ENCODE measurements around the gene VDR. TPM values are rescaled to one million over a fixed set of nuclear protein-coding genes. Genes with fewer than 3 reads are reported as not detected.
"Not testable (repeated sequence)": the region's sequence is repeated elsewhere in the genome, so short reads cannot be mapped to it uniquely, and the experiment has no call there.

Gene VDR
- polyA plus RNA-seq, 3 donors from 2014 or later: 0.04 TPM; not detected in 2

DNA sequence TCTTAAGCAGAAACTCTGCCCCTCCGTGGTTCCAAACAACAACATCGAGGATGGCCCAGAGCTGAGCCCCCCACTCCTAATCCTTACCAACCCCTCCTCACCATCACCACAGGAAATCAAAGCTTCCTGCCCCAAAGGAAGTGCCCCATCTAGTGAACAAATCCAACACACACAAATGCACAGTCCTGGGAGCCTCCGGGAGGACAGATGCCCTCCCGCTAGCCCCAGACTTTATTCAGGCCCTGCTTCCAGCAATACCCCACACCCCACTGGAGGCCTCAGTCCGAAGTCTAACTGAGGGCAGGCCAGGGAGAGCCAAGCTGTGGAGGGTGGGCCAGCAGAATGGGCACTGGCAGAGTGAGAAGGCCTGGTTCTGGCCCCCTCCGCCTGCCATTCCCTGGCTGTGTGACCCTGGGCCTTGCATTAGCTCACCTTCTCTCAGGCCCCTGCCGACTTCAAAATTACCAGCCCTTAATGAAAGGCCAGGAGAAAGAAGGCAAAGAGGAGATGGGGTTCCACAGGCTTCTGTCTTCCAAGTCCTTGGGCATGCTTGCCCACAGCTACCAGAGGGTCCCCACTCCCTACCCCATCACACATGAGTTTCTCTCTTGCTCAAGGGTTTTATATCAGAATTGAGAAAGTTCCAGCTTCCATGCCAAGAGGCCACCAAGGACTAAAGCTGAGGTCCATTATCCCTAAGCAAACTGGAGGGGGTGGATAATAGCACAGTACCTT is 87.4 kb downstream of the VDR start:
- no peaks in the 10 kb centered on the region for H3K9me3 Mint-ChIP-seq
- peaks cover 8 to 19% (median 8%) of the 10 kb centered on the region in 3 donors for H3K27me3 Mint-ChIP-seq (ENCODE audit: low read depth in 3 of 3)
- peak overlapping the region; percentile 78 to 94 (median 86) for H3K4me3 Mint-ChIP-seq
- H3K36me3 Mint-ChIP-seq: no peaks in the 10 kb centered on the region
- peak overlapping the region; percentile 74 to 98 (median 92) for H3K27ac Mint-ChIP-seq
- peaks cover 73 to 82% of the 10 kb centered on the region in 2 donors for H3K4me1 Mint-ChIP-seq
- DNase-seq: no peak

DNA sequence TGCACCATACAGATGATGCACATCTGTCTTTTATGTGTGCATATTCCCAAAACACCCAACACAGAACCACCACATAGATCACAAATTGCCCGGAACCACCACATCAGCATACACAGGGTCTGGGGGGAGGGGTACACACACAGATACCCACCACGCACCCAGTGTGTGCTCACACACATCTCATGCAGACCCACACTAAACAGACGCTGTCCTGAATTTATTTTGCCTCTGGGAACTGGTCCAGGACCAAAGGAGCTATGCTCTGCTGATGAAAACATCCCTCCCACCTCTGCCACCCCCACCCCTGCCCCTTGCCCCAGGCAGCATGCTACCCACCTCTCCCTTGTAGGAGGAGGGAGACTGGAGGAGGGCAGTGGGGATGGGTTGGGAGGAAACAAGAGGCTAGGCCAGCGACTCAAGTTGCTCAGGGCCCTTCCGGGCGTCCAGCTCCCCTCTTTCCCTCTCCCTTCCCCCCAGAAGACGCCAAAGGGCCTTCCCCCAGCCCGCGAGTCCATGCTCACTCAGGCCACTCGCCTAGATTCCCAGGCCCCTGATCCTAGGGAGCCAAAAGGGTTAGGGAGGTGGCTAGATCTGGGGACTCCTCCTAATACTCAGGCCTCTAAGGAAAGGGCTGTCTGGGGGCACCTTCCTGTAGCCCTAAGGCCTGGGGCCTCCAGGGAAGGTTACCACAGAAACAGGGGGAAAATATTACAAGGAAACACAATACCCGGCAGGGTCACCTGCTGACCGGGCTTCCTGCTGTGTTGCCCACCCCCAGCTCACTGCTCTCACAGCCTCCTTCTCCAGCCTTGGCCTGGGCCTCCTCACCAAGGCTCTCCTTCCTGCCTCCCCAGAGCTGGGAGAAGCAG is 88.2 kb downstream of the VDR start:
- peaks cover 81 to 89% of the 10 kb centered on the region in 2 donors for H3K4me1 Mint-ChIP-seq
- no peaks in the 10 kb centered on the region for H3K9me3 Mint-ChIP-seq
- peaks cover 8 to 19% (median 8%) of the 10 kb centered on the region in 3 donors for H3K27me3 Mint-ChIP-seq (ENCODE audit: low read depth in 3 of 3)

DNA sequence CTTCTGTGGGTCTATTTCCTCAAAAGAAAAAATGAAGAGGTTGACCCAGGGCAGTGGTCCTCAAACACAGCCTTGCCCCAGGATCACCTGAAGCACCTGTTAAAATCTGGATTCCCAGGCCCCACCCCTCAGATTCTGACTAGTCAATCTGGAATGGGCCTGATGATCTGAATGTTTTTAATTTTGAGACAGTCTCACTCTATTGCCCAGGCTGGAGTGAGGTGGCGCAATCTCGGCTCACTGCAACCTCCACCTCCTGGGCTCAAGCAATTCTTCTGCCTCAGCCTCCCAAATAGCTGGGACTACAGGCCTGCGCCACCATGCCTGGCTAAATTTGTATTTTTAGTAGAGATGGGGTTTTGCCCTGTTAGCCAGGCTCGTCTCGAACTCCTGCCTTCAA is 89.3 kb downstream of the VDR start:
- H3K9me3 Mint-ChIP-seq, DNase-seq, H3K36me3 Mint-ChIP-seq: not testable (repeated sequence)
- Mint-ChIP-seq H3K27ac (peak overlapping the region; percentile 90 to 98 (median 95)), H3K4me1 (peaks cover 86 to 89% of the 10 kb centered on the region in 2 donors), H3K27me3 (ENCODE audit: low read depth in 3 of 3) (peaks cover 8 to 20% (median 12%) of the 10 kb centered on the region in 3 donors), H3K4me3 (peak overlapping the region in 4 of 5 donors; percentile 81 to 90 (median 86))

More for the DNA sequence above, 88.2 kb downstream of the VDR start:
- DNase-seq: no peak
- Mint-ChIP-seq H3K4me3 (peak overlapping the region; percentile 78 to 94 (median 86)), H3K27ac (peak overlapping the region; percentile 83 to 98 (median 94)), H3K36me3 (no peaks in the 10 kb centered on the region)

DNA sequence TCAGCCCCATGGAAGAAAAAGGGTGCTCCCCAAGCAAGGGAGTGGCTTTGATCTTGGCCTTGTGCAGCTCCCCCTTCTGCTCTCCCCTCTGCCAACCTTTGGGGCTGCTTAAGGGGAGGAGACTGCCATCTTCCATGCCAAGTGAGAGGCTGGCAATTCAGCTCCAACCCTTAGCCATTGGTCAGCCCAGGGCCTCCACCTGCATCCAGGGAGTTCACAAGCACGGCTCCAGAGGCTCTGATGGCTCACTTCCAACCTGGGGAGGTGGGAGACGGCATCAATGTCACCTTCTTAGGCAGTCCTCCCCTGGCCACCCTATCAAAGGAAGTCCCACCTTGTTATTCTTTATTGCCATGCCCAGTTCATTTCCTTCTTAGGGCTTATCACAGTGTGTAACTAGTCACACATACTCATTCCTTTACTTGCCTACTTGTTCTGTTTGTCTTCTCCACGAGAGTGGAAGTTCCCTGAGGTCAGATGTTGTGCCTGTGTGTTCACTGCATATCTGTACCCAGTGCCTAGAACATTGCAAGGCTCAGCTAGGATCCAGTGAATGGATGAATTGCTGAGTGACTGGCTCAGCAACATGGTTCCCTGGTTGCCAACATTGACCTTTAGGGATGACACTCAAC is 90.1 kb downstream of the VDR start:
- Mint-ChIP-seq H3K27me3 (ENCODE audit: low read depth in 3 of 3) (peaks cover 8 to 19% (median 15%) of the 10 kb centered on the region in 3 donors), H3K9me3 (no peaks in the 10 kb centered on the region), H3K27ac (peak overlapping the region; percentile 90 to 98 (median 95)), H3K4me1 (peaks cover 90 to 91% of the 10 kb centered on the region in 2 donors), H3K4me3 (peak overlapping the region; percentile 81 to 92 (median 88)), H3K36me3 (no peaks in the 10 kb centered on the region)
- DNase-seq: no peak

DNA sequence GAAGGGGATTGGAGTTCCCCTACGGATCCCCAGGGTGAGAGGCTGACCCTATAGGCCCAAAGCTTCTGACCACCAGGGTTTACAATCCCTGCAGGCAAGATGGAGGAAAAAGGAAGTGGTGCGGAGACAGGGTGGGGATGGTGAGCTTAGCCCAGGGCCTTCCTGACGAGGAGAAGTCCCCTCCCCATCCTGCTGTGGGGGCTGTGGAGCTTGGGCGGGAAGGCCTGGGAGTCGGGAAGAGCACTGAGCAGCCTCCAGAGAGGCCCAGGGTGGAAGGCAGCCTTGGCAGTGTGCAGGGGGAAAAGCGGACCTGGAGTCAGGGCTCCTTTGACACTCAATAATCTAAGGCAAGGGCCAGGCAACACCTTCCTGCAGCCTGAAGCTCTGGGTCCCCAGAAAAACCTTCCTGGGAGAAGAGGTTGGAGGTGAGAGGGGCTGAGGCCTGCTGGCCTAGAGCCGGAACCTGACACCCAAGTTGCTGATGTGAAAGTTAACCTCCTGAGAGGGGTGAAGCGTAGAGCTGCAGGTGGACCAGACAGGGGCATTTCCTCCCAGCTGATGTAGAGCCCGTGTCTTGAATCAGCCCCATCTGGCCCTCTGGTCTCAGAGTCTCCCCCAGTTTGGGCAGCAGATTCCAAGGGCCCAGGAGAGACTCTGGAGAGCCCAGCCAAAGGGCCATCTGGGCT is 91.1 kb downstream of the VDR start:
- Mint-ChIP-seq H3K9me3 (no peaks in the 10 kb centered on the region), H3K4me1 (peaks cover 98 to 100% of the 10 kb centered on the region in 2 donors), H3K27me3 (ENCODE audit: low read depth in 3 of 3) (peaks cover 7 to 14% (median 12%) of the 10 kb centered on the region in 3 donors), H3K27ac (peak overlapping the region; percentile 90 to 98 (median 95)), H3K36me3 (no peaks in the 10 kb centered on the region), H3K4me3 (peak overlapping the region; percentile 81 to 92 (median 88))
- peak in 1 of 3 donors; percentile 33 for DNase-seq

DNA sequence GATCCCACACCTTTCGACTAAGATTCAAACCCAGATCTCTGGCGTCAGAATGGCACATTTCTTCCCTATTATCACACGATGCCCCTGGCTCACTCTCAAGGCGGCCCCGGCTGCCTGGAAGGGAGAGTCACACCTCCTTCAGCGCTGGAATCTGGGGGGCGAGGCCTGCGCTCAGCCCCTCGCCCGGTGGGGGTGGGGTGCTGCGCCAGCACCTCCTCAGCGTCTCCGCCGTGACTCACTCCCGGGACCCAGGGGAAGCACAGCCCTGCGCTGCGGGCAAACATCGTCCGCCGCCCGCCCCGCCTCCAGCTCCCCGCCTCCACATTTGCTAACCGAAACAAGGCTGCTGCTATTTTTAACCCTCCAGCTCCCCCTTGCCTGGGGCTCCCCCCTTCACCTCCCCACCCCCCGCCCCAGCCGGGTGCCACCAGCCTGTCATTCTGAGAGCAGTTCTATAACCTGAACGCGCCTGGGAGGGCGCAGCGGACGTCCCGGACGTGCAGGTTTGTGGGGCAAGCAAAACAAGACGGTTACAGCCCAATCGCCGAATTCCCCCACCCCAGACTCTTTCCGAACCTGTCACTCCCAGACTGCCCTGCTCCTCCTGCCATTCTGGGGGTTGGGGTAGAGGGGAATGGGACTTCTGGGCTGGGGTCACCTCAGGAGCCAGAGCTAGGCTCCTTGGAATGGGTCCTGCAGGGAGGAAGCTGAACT is 91.8 kb downstream of the VDR start:
- H3K4me1 Mint-ChIP-seq: peaks cover 98 to 100% of the 10 kb centered on the region in 2 donors
- H3K27ac Mint-ChIP-seq: peak overlapping the region; percentile 90 to 98 (median 95)
- H3K36me3 Mint-ChIP-seq: no peaks in the 10 kb centered on the region
- no peaks in the 10 kb centered on the region for H3K9me3 Mint-ChIP-seq
- peak; percentile 74 to 77 (median 75) for DNase-seq
- peaks cover 6 to 17% (median 7%) of the 10 kb centered on the region in 3 donors for H3K27me3 Mint-ChIP-seq (ENCODE audit: low read depth in 3 of 3)
- peak overlapping the region; percentile 81 to 92 (median 88) for H3K4me3 Mint-ChIP-seq

DNA sequence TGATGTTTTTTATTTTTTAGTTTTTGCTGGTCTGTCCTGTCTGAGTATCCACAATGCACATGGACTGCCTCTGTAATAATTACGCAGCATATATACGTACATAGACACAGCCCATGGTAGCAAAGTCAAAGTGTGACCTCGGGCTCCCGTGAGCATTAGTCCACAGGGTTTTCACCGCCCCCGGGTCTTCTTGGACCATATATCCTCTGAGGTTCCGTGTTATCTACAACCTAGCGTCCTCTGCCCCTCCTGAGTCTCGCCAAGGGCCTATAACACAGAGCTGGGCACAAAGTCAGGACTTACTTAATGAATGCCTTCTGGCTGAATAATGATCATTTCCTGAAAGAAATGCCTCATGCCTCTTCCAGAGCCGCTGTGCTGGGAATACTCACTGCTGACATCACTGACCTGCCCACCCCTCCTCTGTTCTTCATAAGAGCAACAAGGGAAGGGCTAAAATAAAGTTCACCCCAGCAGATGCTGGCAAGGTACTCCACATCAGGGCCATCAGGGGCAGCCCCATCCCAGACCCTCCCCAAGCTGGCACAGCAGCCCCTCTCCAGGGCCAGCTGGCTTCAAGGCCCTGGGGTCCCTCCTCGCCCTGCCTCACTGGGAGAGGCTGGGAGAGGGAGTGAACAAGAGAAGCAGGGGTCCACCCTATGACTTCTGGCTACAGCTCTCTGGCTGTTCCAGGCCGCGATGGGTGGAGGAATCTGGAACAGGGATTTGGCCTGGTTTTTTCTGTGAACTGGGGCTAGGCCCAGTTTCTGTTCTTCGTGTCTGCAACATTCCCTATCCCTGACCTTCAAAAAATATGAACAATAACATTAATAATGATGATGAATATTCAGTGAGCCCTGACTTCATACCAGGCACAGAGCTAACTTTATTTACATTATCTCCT is 93.0 kb downstream of the VDR start:
- Mint-ChIP-seq H3K27me3 (ENCODE audit: low read depth in 3 of 3) (peaks cover 7 to 17% (median 8%) of the 10 kb centered on the region in 3 donors), H3K4me1 (peaks cover 98 to 100% of the 10 kb centered on the region in 2 donors), H3K4me3 (peak overlapping the region; percentile 81 to 92 (median 88)), H3K36me3 (no peaks in the 10 kb centered on the region), H3K9me3 (no peaks in the 10 kb centered on the region), H3K27ac (peak overlapping the region; percentile 91 to 98 (median 96))
- DNase-seq: no peak

DNA sequence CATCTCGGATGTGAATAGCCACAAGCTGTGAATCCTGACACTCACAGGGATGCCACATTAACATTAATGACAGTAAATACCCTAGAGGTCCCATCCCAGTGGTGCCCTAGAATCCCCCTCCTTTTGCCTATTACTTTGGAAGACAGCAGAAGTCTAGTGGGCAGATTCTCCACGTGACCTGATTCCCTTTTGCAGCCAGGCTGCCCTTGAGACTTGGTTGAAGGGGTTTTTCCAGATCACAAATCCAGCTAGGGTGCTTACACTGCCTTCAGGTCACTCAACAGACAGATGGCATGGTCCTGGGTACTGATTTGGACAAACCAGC is 93.8 kb downstream of the VDR start:
- Mint-ChIP-seq H3K4me1 (peaks cover 98 to 100% of the 10 kb centered on the region in 2 donors), H3K4me3 (peak overlapping the region; percentile 66 to 89 (median 78)), H3K27ac (peak overlapping the region; percentile 91 to 98 (median 96)), H3K9me3 (no peaks in the 10 kb centered on the region), H3K36me3 (no peaks in the 10 kb centered on the region), H3K27me3 (ENCODE audit: low read depth in 3 of 3) (peaks cover 7 to 17% (median 8%) of the 10 kb centered on the region in 3 donors)
- no peak for DNase-seq

DNA sequence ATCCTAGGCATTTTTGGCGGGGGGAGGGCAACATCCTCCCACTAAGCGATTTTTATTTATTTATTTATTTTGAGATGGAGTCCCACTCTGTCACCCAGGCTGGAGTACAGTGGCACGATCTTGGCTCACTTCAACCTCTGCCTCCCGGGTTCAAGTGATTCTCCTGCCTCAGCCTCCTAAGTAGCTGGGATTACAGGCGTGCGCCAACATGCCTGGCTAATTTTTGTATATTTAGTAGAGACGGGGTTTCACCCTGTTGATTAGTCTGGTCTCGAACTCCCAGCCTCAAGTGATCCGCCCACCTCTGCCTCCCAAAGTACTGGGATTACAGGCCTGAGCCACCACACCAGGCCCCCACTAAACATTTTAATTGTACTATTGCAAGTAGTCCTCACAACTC is 95.3 kb downstream of the VDR start:
- H3K9me3 Mint-ChIP-seq, H3K36me3 Mint-ChIP-seq, DNase-seq: not testable (repeated sequence)
- peaks cover 98 to 100% of the 10 kb centered on the region in 2 donors for H3K4me1 Mint-ChIP-seq
- peaks cover 7 to 17% (median 8%) of the 10 kb centered on the region in 3 donors for H3K27me3 Mint-ChIP-seq (ENCODE audit: low read depth in 3 of 3)
- peak overlapping the region in 5 of 6 donors; percentile 80 to 98 (median 96) for H3K27ac Mint-ChIP-seq
- H3K4me3 Mint-ChIP-seq: peak overlapping the region; percentile 30 to 89 (median 66)

DNA sequence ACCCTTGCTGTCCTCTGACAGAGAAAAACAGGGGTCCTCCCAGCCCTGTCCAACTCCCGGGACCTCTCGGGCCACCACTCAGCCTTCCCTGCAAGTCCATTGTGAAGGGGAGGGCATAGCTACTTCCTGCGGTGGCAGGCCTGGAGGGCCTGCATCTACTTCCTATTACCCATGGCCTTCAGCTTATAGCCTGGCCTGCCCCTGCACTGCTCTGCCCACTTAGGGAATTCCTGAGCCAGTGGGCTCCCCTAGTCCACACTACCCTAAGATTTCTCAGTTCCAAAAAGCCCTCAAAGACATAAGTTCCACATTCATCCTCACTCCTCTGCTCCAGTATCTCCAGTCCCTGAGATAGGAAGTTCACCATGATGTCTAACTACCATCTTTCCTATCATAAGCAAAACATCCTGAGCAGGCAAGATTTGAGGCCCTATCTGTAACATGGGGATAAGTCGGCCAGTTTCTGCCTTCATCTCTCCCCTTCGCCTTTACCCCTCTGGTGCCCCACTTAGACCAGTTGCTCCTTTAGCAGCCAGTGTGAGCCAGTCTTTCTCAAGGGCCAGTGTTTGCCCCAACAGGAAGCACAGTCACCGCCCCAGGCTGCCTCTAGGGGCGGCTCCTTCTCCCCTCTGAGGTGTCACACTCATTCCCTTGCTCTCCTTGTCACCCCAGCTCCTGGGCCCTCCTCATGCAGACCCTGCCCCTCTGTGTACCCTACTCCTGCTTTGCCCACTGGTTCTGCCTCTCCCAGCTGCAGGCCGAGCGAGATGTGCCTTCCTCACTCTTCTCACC is 96.0 kb downstream of the VDR start:
- Mint-ChIP-seq H3K36me3 (no peaks in the 10 kb centered on the region), H3K4me3 (peak overlapping the region; percentile 76 to 85 (median 81)), H3K27me3 (ENCODE audit: low read depth in 3 of 3) (peaks cover 7 to 17% (median 8%) of the 10 kb centered on the region in 3 donors), H3K27ac (peak overlapping the region; percentile 91 to 98 (median 96)), H3K9me3 (no peaks in the 10 kb centered on the region), H3K4me1 (peaks cover 98 to 100% of the 10 kb centered on the region in 2 donors)
- peak; percentile 50 to 61 (median 59) for DNase-seq

DNA sequence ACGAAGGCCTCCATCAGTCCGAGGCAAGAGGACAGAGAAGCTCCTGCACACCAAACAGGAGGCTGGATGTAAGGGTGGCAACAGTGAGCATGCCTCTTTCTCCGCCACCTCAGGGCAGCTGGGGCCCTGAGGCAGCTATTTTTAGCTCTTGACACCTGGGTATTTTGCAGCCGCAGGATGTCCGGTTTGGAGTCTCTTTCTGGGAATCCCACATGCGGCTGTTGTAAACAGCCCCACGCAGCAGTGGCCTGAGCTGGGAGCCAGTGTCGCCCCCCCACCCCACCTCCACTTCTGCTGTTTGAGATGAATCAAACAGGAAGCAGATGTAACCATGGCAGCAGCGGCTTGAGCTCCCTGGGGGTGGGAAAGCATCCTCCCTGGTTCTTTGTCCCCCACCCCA is 96.7 kb downstream of the VDR start:
- Mint-ChIP-seq H3K27ac (peak overlapping the region; percentile 91 to 98 (median 96)), H3K27me3 (ENCODE audit: low read depth in 3 of 3) (peaks cover 7 to 14% (median 8%) of the 10 kb centered on the region in 3 donors), H3K9me3 (no peaks in the 10 kb centered on the region), H3K4me1 (peaks cover 98 to 100% of the 10 kb centered on the region in 2 donors), H3K36me3 (no peaks in the 10 kb centered on the region), H3K4me3 (peak overlapping the region; percentile 76 to 85 (median 81))
- peak; percentile 77 to 78 (median 78) for DNase-seq

Measured in immature natural killer cell (primary cell).